ENCODE measurements around the gene CA11.

Gene CA11

DNA sequence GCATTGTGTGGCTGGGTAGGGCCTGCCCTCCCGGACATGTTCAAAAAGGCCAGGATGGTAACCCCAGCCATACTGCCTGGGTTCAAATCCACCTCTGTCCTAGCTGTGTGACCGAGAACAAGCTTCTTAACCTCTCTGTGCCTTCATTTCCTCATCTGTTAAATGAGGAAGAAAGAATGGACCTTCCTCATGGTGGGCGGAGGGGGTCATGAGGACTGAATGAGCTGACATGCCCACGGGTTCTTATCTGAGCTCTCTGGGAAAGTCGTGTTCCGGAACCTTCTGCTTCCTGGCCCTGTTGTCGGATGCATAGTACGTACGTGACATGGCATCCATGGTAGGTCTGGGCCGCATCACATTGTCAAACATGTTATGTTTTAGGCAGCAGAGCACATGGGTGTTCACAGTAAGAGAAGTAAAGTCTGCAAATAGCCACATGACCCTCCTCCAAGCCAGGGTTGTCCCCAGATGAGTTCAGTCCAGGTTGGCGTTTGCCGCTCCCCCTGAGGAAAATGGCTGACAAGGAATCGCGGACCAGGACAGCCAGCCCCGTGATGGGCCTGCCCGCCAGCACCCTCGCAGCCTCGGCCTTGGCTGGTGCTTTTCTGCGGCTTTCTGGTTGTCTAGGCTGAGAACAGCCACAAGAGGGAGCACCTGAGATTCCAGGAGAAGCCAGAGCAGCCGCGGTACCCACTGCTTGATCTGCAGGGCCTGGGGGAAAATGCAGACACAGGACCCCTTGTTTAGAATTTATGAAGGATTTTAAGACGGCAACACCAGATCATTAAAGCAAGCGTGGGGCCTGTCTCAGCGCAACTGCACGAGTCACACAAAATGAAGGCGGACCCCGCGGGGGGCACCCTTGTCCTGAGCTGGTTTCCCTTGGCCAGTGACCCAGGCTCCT lies 29.2 kb upstream of the CA11 start:
- no peaks in the 10 kb centered on the region for H3K27me3 ChIP-seq (ENCODE audit: low read depth)
- no peak overlapping the region for H3K4me3 ChIP-seq
- DNase-seq (ENCODE audit: low spot score in 2 of 2), result peak; percentile 81 to 91
- H3K9me3 ChIP-seq, result no peaks in the 10 kb centered on the region
- H3K4me1 ChIP-seq, result peaks cover 2% of the 10 kb centered on the region; the same call in 1 of the 2 replicates
- no peaks in the 10 kb centered on the region for H3K36me3 ChIP-seq (replicated peaks)
- in situ Hi-C loops (cut with MboI; ENCODE audit: low sequenced_read_pairs), result no loop called here

DNA sequence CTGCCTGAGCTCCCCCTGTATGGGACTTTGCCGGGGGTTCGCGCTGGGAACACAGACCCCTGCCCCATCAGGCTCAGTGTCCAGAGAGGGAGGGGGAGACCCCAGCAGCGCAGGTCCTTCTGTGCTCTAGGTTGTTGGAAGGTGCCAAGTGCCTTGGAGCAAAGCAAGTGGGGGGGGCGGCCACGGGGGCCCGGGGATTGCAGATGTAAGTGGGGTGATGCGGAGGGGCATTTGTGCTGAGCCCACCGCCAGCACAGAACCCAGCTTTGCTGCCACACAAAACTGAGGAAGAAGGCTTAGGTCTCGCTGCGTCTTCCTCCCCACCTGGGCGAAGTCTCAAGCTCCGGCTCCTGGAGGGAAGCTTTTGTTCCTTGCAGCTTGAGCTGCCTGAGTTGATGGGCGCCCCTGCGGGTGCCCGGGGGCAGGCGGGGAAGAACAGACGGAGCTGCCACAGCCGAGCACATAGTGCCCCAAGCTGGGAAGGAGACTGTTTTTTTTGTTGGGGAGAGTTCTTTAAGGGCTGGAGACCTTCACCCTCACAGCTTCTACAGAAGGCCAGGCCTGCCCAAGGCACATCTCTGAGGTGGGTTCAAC lies 28.3 kb upstream of the CA11 start:
- in situ Hi-C loops (cut with MboI; ENCODE audit: low sequenced_read_pairs), result no loop called here
- no peaks in the 10 kb centered on the region for H3K9me3 ChIP-seq
- no peaks in the 10 kb centered on the region for H3K36me3 ChIP-seq (replicated peaks)
- no peak for DNase-seq (ENCODE audit: low spot score in 2 of 2)
- no peaks in the 10 kb centered on the region for H3K27me3 ChIP-seq (ENCODE audit: low read depth)
- no peak overlapping the region for H3K4me3 ChIP-seq
- H3K4me1 ChIP-seq, result peaks cover 2% of the 10 kb centered on the region; the same call in 1 of the 2 replicates

DNA sequence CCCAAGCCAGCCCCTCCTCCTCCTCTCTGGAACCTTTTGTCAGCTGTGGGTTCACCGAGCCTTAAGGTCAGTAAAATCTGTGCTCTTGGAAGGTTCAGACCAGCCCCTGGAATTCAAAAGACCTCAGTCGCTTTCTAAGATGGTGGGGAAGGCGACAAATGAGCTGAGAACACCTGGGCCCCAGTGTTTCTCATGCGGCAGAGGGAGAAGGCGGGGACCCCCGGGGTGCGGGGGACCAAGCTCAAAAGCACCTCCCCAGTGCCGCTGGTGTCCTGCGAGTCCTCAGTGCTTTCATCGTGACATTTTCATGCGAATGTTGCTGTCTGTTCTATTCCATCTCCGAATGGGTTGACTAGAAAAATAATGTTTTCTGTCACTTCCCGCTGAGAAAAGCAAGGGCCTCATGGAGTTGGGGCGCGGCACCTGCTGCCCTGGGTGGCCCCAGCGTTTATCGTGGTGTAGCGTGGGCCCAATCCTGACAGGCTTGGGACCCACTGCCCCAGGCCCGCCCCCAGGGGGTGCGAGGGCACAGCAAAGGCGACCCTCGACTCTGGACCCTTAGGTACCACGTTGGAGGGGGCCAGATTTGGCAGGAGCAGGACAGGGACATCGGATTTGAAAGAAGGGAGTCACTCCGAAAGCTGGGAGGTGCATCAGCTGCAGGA lies 27.6 kb upstream of the CA11 start:
- no peak for DNase-seq (ENCODE audit: low spot score in 2 of 2)
- Histone ChIP-seq H3K9me3 (no peaks in the 10 kb centered on the region), H3K36me3 (replicated peaks) (no peaks in the 10 kb centered on the region), H3K4me1 (peaks cover 2% of the 10 kb centered on the region; the same call in 1 of the 2 replicates), H3K4me3 (no peak overlapping the region), H3K27me3 (ENCODE audit: low read depth) (no peaks in the 10 kb centered on the region)
- in situ Hi-C loops (cut with MboI; ENCODE audit: low sequenced_read_pairs), result no loop called here

DNA sequence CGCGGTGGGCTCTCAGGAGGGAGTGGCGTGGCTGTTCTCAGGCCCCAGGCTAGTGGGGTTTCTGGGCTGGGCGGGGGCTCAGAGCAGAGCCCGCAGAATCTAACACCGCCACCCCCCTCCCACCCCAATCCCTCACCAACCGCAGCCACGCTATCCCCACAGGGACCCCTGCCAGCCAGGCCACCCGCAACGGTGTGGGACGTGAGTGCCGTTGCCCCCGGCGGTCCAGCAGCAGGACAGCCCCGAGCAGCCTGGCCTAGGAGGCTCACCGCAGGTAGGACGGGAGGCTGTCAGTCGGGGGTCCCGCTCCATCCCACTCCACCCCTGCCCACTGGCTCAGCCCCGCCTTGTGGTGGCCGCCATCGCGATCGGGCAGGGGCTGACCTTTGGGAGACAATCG lies 27.0 kb upstream of the CA11 start, which contains the start of gene NTN5:
Gene NTN5 (minus strand): TSS at position 24 of the 400 bp plus-strand sequence. CDS start 2,031 bp downstream, outside the sequence.
- DNase-seq (ENCODE audit: low spot score in 2 of 2), result no peak
- Histone ChIP-seq H3K36me3 (replicated peaks) (no peaks in the 10 kb centered on the region), H3K9me3 (no peaks in the 10 kb centered on the region), H3K4me1 (peaks cover 2% of the 10 kb centered on the region; the same call in 1 of the 2 replicates), H3K4me3 (no peak within 1 kb of the TSS), H3K27me3 (ENCODE audit: low read depth) (no peaks in the 10 kb centered on the region)
- in situ Hi-C loops (cut with MboI; ENCODE audit: low sequenced_read_pairs), result no loop called here

DNA sequence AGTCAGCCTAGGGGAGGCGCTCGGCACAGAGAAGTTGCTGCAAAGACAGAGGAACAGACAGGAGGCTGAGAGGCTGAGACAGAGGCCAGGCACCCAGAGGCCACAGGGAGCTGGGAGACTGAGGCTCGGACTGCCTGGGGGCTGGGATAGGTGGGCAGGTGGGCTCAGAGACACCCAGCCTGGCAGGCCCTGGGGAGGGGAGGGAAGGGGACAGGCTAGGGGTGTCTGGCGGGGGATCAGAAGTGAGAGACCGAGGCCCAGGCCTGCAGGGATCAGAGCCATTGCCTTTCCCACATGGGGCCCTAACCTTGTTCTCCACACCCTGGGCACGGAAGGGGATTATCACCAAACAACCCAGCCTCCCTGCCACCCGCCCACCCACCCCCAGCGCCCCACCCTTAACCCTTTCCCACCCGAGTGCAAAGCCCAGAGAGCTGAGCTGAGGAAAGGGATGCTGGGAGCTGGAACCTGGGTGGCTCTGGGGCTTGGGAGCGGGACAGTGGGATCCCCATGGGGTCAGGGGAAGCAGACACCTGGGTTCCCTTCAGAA lies 25.5 kb upstream of the CA11 start:
- H3K27me3 ChIP-seq (ENCODE audit: low read depth), result no peaks in the 10 kb centered on the region
- H3K4me1 ChIP-seq, result peaks cover 2% of the 10 kb centered on the region; the same call in 1 of the 2 replicates
- no peaks in the 10 kb centered on the region for H3K36me3 ChIP-seq (replicated peaks)
- H3K4me3 ChIP-seq, result no peak overlapping the region
- no peak for DNase-seq (ENCODE audit: low spot score in 2 of 2)
- H3K9me3 ChIP-seq, result no peaks in the 10 kb centered on the region
- in situ Hi-C loops (cut with MboI; ENCODE audit: low sequenced_read_pairs), result no loop called here

DNA sequence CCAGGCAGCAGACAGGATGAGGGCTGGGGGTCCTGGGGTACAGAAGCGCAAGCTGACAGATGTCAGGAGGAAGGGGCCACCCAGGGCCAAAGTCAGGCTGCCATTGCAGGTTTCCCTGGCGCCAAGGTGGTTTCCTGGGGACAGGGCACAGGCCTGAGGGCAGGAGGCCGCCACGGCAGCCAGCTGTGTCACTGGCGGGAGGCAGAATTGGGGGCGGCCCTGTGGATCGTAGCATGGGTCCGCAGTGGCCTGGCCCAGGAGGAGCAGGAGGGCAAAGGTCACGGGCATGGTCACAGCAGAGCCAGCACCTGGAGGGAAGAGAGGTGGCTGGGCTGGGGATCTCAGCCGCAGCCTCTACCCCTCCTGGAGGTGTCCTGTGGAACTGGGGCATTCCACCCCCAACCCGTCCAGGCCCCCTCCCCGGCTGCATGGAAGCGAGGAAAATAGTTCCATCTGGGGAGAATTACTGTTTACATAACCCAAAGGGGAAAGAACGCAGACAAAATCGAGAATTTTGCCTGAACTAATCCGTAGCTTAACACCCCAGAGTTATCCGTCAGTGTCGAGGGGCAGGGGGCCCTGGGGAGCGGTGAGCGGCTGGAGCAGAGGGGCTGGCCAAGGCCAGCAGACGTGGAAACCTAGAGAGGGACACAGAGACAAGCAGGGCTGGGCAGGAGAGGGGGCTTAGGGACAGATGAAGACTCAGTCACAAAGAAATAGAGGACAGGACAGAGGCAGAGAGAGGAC lies 24.9 kb upstream of the CA11 start:
- Histone ChIP-seq H3K4me1 (peaks cover 2% of the 10 kb centered on the region; the same call in 1 of the 2 replicates), H3K27me3 (ENCODE audit: low read depth) (no peaks in the 10 kb centered on the region), H3K4me3 (no peak overlapping the region), H3K9me3 (no peaks in the 10 kb centered on the region), H3K36me3 (replicated peaks) (no peaks in the 10 kb centered on the region)
- in situ Hi-C loops (cut with MboI; ENCODE audit: low sequenced_read_pairs), result no loop called here
- DNase-seq (ENCODE audit: low spot score in 2 of 2), result no peak

DNA sequence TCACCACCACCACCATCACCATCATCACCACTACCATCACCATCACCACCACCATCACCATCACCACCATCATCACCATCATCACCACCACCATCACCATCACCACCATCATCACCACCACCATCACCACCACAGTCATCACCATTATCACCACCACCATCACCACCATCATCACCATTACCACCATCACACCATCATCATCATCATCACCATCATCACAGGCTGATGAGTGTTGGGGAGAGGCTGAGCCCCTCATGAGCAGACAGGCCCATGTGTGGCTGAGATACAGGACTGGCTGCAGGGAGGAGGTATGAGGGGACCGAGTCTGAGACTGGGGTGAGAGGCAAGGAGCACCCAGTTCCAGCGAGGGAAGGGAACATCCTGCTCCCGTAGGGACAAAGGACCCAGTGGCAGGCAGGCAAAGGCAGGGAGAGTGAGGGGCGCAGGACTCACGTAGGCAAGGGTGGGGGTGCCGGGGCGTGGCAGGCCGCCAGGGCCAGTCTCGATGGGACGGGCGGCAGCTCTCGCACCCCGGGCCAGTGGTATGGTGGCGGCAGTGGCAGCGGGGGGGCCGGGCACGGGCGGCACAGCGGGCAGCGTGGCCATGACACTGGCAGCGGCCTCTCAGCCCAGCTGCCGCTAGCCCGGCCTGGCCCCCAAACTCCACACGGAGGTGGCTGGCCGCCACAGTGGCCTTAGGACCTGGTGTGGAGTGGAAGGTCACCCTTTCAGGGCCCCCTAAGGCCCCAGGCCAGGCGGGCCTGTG lies 24.1 kb upstream of the CA11 start:
- peaks cover under 1% of the 10 kb centered on the region; the same call in 1 of the 2 replicates for H3K4me1 ChIP-seq
- no peaks in the 10 kb centered on the region for H3K36me3 ChIP-seq (replicated peaks)
- in situ Hi-C loops (cut with MboI; ENCODE audit: low sequenced_read_pairs), result no loop called here
- no peak for DNase-seq (ENCODE audit: low spot score in 2 of 2)
- no peaks in the 10 kb centered on the region for H3K27me3 ChIP-seq (ENCODE audit: low read depth)
- no peaks in the 10 kb centered on the region for H3K9me3 ChIP-seq
- no peak overlapping the region for H3K4me3 ChIP-seq

DNA sequence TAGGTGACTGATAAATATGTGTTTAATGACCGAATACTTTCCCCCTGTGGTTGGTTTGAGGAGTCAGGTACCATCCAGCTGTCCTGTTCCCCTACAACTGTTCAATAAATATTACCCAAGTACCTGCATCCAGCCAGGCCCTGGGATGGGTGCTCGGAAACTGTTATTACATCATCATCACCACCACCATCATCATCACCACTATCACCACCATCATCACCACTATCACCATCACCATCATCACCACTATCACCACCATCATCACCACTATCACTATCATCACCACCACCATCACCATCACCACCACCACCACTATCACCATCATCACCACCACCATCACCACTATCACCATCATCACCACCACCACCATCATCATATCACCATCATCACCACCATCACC lies 22.8 kb upstream of the CA11 start:
- no peak overlapping the region for H3K4me3 ChIP-seq
- H3K36me3 ChIP-seq (replicated peaks), result no peaks in the 10 kb centered on the region
- DNase-seq (ENCODE audit: low spot score in 2 of 2), result no peak
- no peaks in the 10 kb centered on the region for H3K4me1 ChIP-seq
- no peaks in the 10 kb centered on the region for H3K27me3 ChIP-seq (ENCODE audit: low read depth)
- in situ Hi-C loops (cut with MboI; ENCODE audit: low sequenced_read_pairs), result no loop called here
- no peaks in the 10 kb centered on the region for H3K9me3 ChIP-seq

DNA sequence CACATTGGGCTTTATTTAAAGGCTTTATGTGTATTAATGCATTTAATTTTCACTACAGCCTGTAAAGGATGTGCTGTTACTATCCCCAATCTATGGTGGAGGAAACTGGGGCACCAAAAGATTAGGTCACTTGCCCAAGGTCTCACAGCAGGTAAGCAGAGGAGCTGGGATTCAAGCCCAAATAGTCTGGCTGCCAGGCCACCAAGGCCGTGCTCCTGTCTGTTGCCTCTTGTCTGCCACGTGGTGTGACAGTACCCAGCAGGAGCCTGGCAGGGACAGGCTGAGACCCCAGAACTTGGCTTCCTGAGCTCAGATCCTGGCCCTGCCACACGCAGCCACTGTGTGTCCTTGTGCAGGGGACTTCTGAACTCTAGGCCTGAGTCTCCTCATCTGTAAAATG lies 22.3 kb upstream of the CA11 start:
- DNase-seq (ENCODE audit: low spot score in 2 of 2), result no peak
- no peak overlapping the region for H3K4me3 ChIP-seq
- in situ Hi-C loops (cut with MboI; ENCODE audit: low sequenced_read_pairs), result no loop called here
- no peaks in the 10 kb centered on the region for H3K36me3 ChIP-seq (replicated peaks)
- no peaks in the 10 kb centered on the region for H3K9me3 ChIP-seq
- no peaks in the 10 kb centered on the region for H3K4me1 ChIP-seq
- H3K27me3 ChIP-seq (ENCODE audit: low read depth), result no peaks in the 10 kb centered on the region

DNA sequence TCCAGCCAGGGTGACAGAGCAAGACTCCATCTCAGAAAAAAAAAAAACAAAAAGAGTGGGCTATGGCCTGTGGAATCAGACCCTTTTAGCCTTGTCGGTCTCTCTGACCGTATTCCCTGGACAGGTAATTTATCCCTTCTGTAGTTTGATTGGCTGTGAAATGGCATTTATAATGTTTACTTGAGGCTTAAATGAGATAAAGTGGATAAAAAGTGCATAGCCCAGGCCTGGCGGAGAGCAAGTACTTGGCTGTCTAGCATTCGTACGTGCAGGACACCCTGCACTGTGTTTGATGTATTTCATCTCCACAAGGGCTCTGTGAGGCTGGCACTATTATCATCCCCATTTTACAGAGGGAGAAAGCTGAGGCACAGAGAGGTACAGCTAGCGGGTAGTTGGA lies 19.8 kb upstream of the CA11 start:
- Histone ChIP-seq H3K4me3 (no peak overlapping the region), H3K4me1 (peaks cover 4% of the 10 kb centered on the region; the same call in 1 of the 2 replicates), H3K27me3 (ENCODE audit: low read depth) (no peaks in the 10 kb centered on the region), H3K36me3 (replicated peaks) (no peaks in the 10 kb centered on the region), H3K9me3 (no peaks in the 10 kb centered on the region)
- in situ Hi-C loops (cut with MboI; ENCODE audit: low sequenced_read_pairs), result no loop called here
- no peak for DNase-seq (ENCODE audit: low spot score in 2 of 2)

DNA sequence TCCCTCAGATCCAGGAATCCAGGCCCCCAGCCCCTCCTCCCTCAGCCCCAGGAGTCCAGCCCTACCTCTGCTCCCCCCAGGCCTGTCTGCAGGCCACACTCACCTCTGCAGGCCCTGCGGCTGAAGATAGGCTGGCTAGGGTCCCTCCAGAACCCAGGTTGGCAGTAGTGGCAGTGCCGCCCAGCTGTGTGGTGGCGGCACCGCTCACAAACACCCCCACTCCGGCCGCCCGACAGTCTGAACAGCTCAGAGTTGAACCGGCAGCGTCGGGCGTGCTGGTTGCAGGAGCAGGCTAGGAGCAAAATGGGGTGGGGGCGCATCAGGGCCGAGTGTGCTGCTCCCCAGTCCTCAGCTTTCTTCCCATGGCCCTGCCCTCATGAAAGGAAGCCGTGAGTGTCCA lies 18.5 kb upstream of the CA11 start:
- no peaks in the 10 kb centered on the region for H3K9me3 ChIP-seq
- no peak overlapping the region for H3K4me3 ChIP-seq
- H3K4me1 ChIP-seq, result peaks cover 7% of the 10 kb centered on the region; the same call in 1 of the 2 replicates
- no peaks in the 10 kb centered on the region for H3K36me3 ChIP-seq (replicated peaks)
- H3K27me3 ChIP-seq (ENCODE audit: low read depth), result no peaks in the 10 kb centered on the region
- in situ Hi-C loops (cut with MboI; ENCODE audit: low sequenced_read_pairs), result no loop called here
- DNase-seq (ENCODE audit: low spot score in 2 of 2), result no peak

DNA sequence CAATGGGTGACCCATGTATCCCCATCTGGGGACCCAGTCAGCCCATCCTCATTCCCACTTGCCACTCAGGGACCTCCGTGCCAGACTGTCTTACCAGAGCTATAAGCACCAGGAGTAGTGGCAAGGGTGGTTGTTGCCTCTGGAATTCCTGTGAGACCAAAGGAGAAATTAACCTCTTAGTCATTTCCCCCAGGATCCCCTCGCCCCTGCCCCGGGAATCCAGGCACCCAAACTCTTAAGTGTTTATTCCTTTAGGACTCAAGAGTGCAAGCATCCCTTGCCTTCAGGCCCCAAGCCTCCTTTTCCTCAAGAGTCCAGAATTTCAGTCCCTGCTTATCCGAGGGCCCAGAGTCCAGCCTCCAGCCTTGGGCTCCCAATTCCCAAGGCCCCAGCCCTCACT lies 17.7 kb upstream of the CA11 start:
- Histone ChIP-seq H3K36me3 (replicated peaks) (no peaks in the 10 kb centered on the region), H3K4me3 (no peak overlapping the region), H3K9me3 (no peaks in the 10 kb centered on the region), H3K4me1 (peaks cover 7% of the 10 kb centered on the region; the same call in 1 of the 2 replicates), H3K27me3 (ENCODE audit: low read depth) (no peaks in the 10 kb centered on the region)
- in situ Hi-C loops (cut with MboI; ENCODE audit: low sequenced_read_pairs), result no loop called here
- DNase-seq (ENCODE audit: low spot score in 2 of 2), result no peak
